Amniotic epithelial cell (primary cell): ENCODE data around the gene TTLL13.

Source experiments
- DNase-seq: peaks from one replicate; pipeline ENCODE4 v3.0.0-alpha.2; 2010; ENCODE audit warnings: low read depth

The TTLL13 gene

GRCh38 chr15:90217671-90218394 lies 31.5 kb upstream of the TTLL13 start:
- DNase-seq = no peak

- no peak for DNase-seq
Observed at GRCh38 chr15:90219421-90220141, 29.8 kb upstream of the TTLL13 start.

- peak; percentile 77 for DNase-seq
Observed at GRCh38 chr15:90221246-90221900, 28.0 kb upstream of the TTLL13 start.

GRCh38 chr15:90222547-90222946 lies 26.8 kb upstream of the TTLL13 start:
- no peak for DNase-seq

DNA sequence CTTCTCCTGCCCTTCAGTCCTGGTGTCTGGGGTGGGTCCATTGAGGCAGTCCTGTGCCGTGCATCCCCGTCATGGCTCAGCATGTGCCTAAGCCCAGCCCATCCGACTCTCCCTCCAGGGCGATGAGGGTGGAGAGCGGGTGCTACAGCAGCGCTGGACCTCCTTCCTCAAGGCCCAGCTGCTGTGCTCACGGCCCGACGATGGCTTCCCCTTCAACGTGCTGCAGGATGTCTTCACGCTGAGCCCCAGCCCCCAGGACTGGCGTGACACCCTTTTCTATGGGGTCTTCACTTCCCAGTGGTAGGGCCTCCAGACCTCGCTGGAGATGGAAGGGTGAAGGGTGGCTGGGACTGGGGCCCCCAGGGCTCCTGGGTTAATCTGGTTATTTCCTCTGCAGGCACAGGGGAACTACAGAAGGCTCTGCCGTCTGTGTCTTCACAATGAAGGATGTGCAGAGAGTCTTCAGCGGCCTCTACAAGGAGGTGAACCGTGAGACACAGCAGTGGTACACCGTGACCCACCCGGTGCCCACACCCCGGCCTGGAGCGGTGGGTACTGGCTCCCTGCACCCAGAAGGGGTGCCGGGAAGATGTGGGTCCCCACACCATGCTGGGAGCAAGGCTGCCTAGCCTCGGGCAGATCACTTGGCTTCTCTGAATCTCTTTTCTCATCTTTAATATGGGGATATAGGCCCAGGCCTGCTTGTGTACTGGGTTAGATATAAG lies 25.8 kb upstream of the TTLL13 start:
- no peak for DNase-seq

GRCh38 chr15:90225047-90225446 lies 24.3 kb upstream of the TTLL13 start:
- no peak for DNase-seq

- DNase-seq = no peak
Observed at GRCh38 chr15:90225504-90226234, 23.7 kb upstream of the TTLL13 start.

GRCh38 chr15:90227336-90227735 lies 22.0 kb upstream of the TTLL13 start:
- no peak for DNase-seq

- no peak for DNase-seq
Observed at GRCh38 chr15:90227816-90228772, 21.3 kb upstream of the TTLL13 start.

DNA sequence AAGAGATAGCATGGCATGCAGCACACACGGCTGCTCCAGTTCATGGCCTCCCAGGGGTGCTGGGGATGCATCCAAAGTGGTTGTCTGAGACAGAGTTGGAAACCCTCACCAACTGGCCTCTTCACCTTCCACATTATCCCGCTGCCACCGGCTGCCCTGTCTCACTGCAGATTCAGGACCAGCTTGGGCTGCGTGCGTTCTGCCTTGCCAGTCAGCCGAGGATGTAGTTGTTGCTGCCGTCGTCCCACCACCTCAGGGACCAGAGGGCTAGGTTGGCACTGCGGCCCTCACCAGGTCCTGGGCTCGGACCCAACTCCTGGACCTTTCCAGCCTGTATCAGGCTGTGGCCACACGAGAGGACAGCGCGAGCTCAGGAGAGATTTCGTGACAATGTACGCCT lies 20.4 kb upstream of the TTLL13 start:
- DNase-seq = no peak

- no peak for DNase-seq
Observed at GRCh38 chr15:90230071-90230494, 19.3 kb upstream of the TTLL13 start.

GRCh38 chr15:90230610-90231009 lies 18.7 kb upstream of the TTLL13 start:
- no peak for DNase-seq

DNA sequence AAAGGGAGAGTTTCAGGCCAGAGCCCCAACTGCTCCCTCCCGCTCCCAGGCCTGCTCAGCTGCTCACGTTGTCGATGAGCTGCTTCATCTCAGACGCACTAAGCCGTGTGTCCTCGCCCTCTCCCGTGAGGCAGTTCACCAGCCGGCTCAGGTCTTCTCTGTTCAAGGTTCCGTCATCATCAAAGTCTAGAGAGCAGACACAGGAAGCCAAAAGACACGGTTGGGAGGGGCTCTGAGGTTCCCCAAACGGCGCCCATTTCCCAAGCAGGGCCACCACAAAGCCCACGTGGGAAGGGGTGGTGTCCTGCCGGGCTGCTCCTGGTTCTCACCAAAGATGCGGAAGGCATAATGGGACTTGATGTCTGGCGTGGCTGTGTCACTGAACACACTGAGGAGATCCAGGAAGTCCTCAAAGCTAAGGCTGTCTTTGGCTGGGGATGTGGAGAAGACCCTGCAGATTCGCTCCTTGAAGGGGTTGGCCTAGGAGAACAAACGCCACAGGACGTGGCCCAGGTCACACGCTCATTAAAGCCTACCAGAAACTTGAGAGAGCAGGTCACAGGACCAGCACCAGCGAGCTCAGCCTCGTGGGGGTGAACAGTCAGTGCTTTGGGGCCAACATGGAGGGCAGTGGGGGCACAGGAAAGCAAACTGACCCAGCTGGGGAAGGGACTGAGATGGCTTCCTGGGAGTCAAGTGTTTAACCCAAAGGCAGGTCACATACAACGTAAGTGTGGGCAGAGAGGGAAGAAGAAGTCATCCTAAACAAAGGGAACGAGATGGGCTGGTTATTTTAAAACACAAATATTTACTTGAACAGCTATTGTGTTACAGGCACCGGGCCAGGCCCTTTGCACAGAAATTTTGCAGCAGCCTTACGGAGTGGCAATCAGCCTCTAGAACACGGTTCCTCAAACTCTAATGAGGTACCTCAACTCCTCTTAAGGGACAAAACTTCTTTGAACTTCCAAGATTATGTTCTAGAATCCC lies 18.0 kb upstream of the TTLL13 start:
- no peak for DNase-seq

DNA sequence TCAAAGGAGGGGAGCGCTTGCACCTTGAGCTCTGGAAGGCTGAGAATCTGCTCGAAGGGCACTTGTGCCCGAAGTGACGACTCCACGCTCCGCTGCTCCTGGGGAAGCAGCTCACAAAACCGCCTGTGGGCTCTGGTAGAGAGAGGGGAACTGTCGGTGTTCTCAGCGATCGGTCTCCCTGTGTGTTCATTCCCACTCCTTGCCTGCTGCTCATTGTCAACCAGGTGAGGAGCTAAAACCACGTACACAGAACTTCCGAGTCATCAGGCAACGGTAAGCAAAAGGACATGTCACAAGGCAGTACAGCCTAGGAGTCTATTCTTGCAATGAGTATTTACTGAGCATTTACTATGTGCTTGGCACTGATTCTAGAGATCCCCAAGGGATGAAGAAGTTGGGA lies 17.2 kb upstream of the TTLL13 start:
- no peak for DNase-seq

DNA sequence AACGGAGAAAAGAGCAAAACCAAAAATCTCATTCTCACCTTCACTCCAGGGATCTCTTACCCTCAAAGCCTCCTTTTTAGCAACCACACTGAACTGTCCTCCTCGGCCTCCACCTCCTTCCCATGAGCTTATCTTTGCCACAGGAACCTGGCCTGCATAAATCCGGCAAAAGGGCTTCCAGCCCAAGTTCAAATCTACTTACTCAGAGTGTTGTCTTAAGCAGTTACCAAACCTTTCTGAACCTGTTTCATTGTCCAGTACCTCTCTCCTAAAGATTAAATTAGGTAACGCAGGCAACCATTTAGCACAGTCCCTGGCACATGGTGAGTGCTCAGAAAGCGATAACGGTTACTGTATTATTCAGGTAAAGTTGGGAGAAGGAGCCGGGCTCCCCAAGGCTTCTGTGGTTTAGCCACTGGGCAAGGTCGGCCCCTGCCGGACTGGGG lies 16.4 kb upstream of the TTLL13 start:
- DNase-seq = peak; percentile 41

GRCh38 chr15:90233387-90234095 lies 15.8 kb upstream of the TTLL13 start, which contains the start of gene CIB1:
Gene CIB1, minus strand, starts transcription at chr15:90233941. Its CDS starts 56 bp downstream, at chr15:90233885.
- DNase-seq = peak; percentile 91

DNA sequence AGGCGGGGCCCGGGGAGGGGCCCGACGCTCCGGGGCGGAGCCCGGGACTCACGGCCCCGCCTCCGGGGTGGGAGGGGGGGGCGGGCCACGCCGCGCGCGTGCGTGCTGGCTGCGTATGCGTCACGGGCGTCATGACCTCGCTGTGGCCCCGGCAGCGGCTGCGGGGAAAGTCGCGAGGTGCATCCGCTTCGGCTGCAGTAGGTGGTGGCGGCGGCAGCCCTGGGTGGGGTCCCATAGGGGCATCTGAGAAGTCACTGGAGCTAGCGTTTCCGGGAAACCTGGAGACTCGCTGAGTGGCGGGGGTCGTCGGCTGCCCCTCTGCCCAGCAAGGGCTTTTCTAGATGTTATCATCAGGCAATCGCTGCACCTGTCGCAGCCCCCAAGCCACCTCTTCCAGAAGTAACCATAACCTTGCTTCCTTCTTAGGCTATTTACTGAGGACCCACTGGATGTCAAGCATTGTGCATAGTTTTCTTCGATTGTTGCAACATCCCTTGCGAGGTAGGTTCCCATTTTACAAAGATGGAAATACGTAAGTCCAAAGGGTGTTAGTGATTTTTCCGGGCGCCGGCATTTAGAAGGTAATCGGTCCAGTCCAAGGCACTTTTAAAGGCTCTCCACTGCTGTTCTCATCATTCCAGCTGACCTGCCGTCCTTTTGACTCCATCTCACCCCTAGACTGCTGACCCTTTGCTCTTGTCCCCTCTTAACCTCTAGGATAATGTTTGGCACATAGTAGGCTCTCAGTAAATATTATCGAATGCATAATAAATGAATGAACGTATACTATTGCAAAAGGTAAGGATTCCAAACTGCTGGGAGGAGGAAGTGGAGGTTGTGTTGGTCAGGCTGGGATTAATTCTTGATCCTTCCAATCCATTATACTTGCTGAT lies 15.0 kb upstream of the TTLL13 start, which contains the start of gene GDPGP1:
TSS of gene GDPGP1 (plus strand) at position 114 of the 893 bp plus-strand sequence. CDS start 6,700 bp downstream, outside the sequence.
- no peak for DNase-seq
